WTC11 (cell line): ENCODE data around the gene FHOD3.

Experiments used
- CTCF ChIP-seq: fragments of 200-600 bp; IDR thresholded peaks from 2 replicates; pipeline ENCODE4 v1.8.0; 2022; ENCODE audit warnings: antibody characterized with exemption
- ESRRA ChIP-seq: sonication (generic); formaldehyde crosslinking; IDR thresholded peaks from 2 replicates; pipeline ENCODE4 v1.8.1; 2022; ENCODE audit warnings: mild to moderate bottlenecking, missing genetic modification reagents, borderline replicate concordance
- FOXJ3 ChIP-seq: sonication (generic); formaldehyde crosslinking; IDR thresholded peaks from 2 replicates; pipeline ENCODE4 v1.9.0; 2021; ENCODE audit warnings: missing genetic modification reagents, mild to moderate bottlenecking, borderline replicate concordance
- FOXP1 ChIP-seq: sonication (generic); formaldehyde crosslinking; IDR thresholded peaks from 2 replicates; pipeline ENCODE4 v1.8.0; 2022; ENCODE audit warnings: missing genetic modification reagents, mild to moderate bottlenecking, moderate library complexity, borderline replicate concordance
- GRHL2 ChIP-seq: fragments of 250-450 bp; sonication (Bioruptor Pico); IDR thresholded peaks from 2 replicates; pipeline ENCODE4 v1.8.0; 2022; ENCODE audit warnings: mild to moderate bottlenecking, moderate library complexity; ENCODE audit not compliant: insufficient replicate concordance, severe bottlenecking
- NFYB ChIP-seq: sonication (generic); formaldehyde crosslinking; conservative IDR thresholded peaks from 2 replicates; pipeline ENCODE4 v1.8.0; 2022; ENCODE audit warnings: low read depth, missing genetic modification reagents
- NR3C1 ChIP-seq: sonication (generic); formaldehyde crosslinking; conservative IDR thresholded peaks from 2 replicates; pipeline ENCODE4 v1.8.1; 2023; ENCODE audit warnings: low read depth, mild to moderate bottlenecking, missing genetic modification reagents
- TEAD1 ChIP-seq: sonication (generic); formaldehyde crosslinking; IDR thresholded peaks from 2 replicates; pipeline ENCODE4 v1.8.0; 2022; ENCODE audit warnings: mild to moderate bottlenecking, missing genetic modification reagents
- ZNF263 ChIP-seq: sonication (generic); formaldehyde crosslinking; IDR thresholded peaks from 2 replicates; pipeline ENCODE4 v1.8.1; 2022; ENCODE audit warnings: low read depth, mild to moderate bottlenecking, moderate library complexity, missing genetic modification reagents

- TF ChIP-seq CTCF (no peak), FOXP1 (CRISPR knock-in tag) (no peak), NR3C1 (CRISPR knock-in tag) (no peak), NFYB (CRISPR knock-in tag) (no peak), FOXJ3 (no peak), TEAD1 (CRISPR knock-in tag) (no peak), ESRRA (CRISPR knock-in tag) (no peak), ZNF263 (CRISPR knock-in tag) (no peak), GRHL2 (CRISPR knock-in tag) (no peak)
These were observed 446.9 kb downstream of the FHOD3 start for GRCh38 chr18:36744261-36744876.
